Measurements from ENCODE around the gene RAB15.

Gene RAB15

DNA sequence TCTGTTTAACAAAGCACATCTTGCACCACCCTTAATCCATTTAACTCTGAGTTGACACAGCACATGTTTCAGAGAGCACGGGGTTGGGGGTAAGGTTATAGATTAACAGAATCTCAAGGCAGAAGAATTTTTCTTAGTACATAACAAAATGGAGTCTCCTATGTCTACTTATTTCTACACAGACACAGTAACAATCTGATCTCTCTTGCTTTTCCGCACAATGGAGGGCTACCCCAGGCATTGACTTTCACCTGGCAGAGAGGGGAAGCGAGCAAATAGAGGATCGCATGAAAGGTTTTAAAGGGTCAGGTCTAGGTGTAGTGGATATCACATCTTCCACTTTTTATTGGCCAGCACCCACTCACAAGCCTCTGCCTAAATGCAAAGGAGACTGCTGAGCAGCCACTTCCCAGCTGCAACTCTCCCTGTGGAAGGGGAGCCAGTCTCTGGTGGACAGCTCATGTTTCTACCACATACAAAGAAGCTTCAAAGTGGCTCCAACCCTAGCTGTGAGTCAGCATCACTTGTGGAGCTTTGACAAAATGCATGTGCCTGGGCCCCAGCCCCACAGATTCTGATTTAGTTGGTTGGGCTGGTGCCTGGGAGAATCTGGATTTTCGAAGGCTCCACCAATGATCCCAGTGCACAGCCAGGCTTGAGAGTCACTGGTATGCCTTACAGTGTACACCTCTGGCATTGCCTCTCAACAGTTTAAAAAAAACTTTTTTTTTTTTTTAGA, 7.4 kb upstream of the RAB15 start:
- peak; percentile 34 for DNase-seq (ENCODE audit: low read depth)
- no peak overlapping the region for H3K4me3 ChIP-seq (ENCODE audit: low read length)
- TF ChIP-seq CTCF (conservative IDR thresholded peaks at IDR 0.05; ENCODE audit: low read length), result no peak

DNA sequence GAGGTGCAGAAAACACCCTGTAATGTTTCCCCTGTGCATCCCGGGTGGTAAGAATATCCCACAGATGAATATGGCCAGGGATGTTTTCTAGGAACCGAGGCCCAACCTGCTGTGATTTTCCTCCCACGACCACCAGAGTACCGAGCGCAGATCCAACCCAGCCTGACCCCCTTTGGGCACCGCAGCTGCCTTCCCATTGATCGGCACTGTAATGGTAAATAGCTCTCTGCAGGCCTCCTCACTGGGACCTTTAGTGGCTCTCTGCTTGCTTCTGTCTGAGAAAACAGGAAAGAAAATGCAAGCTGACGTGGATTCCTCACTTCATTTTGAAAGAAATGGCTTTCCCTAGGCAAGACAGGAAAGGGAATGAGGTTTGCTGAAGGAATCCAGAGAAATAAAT, 2.4 kb upstream of the RAB15 start:
- no peak for TF ChIP-seq CTCF (conservative IDR thresholded peaks at IDR 0.05; ENCODE audit: low read length)

DNA sequence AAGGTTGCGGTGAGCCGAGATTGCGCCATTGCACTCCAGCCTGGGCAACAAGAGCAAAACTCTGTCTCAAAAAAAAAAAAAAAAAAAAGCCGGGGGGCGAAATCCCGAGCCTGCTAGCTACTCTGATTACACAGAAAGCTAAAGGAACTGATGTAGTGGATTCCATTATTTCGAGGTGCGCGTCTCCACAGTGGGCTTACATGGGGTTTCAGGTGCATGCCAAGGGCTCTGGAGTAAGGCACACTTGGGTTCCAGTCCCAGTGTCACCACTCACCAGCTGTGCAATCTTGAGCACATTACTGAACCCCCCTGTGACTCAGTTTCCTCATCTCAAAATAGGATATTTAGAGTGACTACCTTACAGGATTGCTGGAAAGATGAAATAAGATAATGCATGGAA, 1.7 kb upstream of the RAB15 start:
- TF ChIP-seq CTCF (conservative IDR thresholded peaks at IDR 0.05; ENCODE audit: low read length), result no peak
- no peak for DNase-seq (ENCODE audit: low read depth)

More for the DNA sequence above, 2.4 kb upstream of the RAB15 start:
- no peak overlapping the region for H3K4me3 ChIP-seq (ENCODE audit: low read length)
- no peak for DNase-seq (ENCODE audit: low read depth)

DNA sequence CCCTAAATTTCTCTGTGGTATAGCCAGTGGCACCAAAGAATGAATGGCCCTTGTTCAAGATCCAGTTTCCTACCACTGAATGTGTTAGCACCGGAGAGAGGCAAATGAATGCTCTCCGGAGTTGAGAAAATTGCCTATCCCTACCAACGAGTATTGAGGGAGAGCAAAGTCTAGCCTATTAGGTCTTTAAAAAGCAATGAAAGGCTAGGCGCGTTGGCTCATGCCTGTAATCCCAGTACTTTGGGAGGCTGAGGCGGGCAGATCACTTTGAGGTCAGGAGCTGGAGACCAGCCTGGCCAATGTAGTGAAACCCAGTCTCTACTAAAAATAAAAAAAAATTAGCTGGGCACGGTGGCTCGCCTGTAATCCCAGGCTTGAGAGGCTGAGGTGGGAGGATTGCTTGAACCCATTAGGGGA, 898 bp upstream of the RAB15 start:
- DNase-seq (ENCODE audit: low read depth), result no peak
- 0 out of 2 replicates have a peak overlapping the region, but pooled peaks have one; percentile 7 for H3K4me3 ChIP-seq (ENCODE audit: low read length)
- TF ChIP-seq CTCF (conservative IDR thresholded peaks at IDR 0.05; ENCODE audit: low read length), result no peak

More for the DNA sequence above, 1.7 kb upstream of the RAB15 start:
- no peak overlapping the region for H3K4me3 ChIP-seq (ENCODE audit: low read length)

- peak overlapping the region; percentile 71 for H3K4me3 ChIP-seq (ENCODE audit: low read length)
- no peak for DNase-seq (ENCODE audit: low read depth)
- TF ChIP-seq CTCF (conservative IDR thresholded peaks at IDR 0.05; ENCODE audit: low read length), result no peak
Observed at GRCh38 chr14:64971491-64971942, 619 bp downstream of the RAB15 start.

- TF ChIP-seq CTCF (conservative IDR thresholded peaks at IDR 0.05; ENCODE audit: low read length), result no peak
- peak; percentile 31 for DNase-seq (ENCODE audit: low read depth)
- peak overlapping the region; percentile 71 for H3K4me3 ChIP-seq (ENCODE audit: low read length)
Observed at GRCh38 chr14:64970776-64971477, 1.2 kb downstream of the RAB15 start.

GRCh38 chr14:64970041-64970440, 2.1 kb downstream of the RAB15 start:
- no peak for DNase-seq (ENCODE audit: low read depth)
- no peak for TF ChIP-seq CTCF (conservative IDR thresholded peaks at IDR 0.05; ENCODE audit: low read length)
- H3K4me3 ChIP-seq (ENCODE audit: low read length), result no peak overlapping the region
